Erythroblast (primary cell): ENCODE results near the gene UGT1A3.

Source experiments
- GATA1 ChIP-seq: IDR thresholded peaks from 2 replicates; pipeline ENCODE4 v1.6.1; 2011; ENCODE audit warnings: low read depth, mild to moderate bottlenecking, control low read depth, low read length, moderate library complexity
- POLR2A ChIP-seq: IDR thresholded peaks from 2 replicates; pipeline ENCODE4 v1.6.1; 2011; ENCODE audit warnings: mild to moderate bottlenecking, low read length

GRCh38 chr2:233817995-233818638, 89.3 kb downstream of the UGT1A3 start:
- TF ChIP-seq POLR2A = no peak
- TF ChIP-seq GATA1 = no peak
